ENCODE results near the gene RPL39L. TPM values are rescaled to one million over a fixed set of nuclear protein-coding genes. Genes with fewer than 3 reads are reported as not detected.
"Not testable (repeated sequence)": the region's sequence is repeated elsewhere in the genome, so short reads cannot be mapped to it uniquely, and the experiment has no call there.

Gene RPL39L
- total RNA-seq, 1 donor from 2014 or later, result 1.5 TPM

- ATAC-seq (no peak), DNase-seq (ENCODE audit: low spot score) (no peak)
These were observed 578 bp upstream of the RPL39L start for GRCh38 chr3:187139895-187140253.

- ATAC-seq (no peak), DNase-seq (ENCODE audit: low spot score) (no peak)
These were observed 2.4 kb downstream of the RPL39L start for GRCh38 chr3:187136936-187137335.

DNA sequence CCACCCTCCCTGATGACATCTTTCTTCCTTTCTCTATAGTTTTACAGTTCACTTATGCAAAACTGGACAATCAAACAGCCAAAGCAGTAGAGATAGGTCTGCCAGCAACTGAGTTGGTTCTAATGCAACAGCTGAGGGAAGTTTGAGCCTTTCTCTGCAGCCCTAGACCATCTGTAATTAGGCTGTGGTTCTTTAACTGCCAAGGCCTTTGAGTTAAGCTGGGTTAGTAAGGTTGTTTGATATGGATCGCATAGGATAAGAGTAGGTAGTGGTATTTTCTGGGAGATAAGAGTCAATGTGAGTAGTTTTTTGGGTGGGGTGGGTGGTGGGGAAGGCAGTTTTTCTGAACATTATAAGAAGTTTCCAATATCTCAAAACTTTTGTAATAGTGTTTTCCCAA lies 3.0 kb downstream of the RPL39L start:
- ATAC-seq (no peak), DNase-seq (ENCODE audit: low spot score) (no peak)

DNA sequence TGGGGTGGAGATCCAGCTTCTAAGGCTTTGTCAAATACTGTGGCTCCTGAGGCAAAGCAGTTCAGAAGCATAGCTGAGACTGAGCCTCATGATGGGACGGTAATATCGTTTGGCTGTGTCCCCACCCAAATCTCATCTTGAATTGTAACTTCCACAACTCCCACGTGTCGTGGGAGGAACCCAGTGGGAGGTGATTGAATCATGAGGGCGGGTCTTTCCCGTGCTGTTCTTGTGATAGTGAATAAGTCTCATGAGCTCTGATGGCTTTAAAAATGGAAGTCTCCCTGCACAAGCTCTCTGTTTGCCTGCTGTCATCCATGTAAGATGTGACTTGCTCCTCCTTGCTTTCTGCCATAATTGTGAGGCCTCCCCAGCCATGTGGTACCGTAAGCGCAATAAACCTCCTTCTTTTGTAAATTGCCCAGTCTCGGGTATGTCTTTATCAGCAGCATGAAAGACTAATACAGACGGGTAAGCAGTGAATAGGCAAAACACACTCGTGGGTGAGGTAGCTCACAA lies 4.1 kb downstream of the RPL39L start:
- not testable (repeated sequence) for ATAC-seq; DNase-seq (ENCODE audit: low spot score)

GRCh38 chr3:187133181-187133580 lies 6.1 kb downstream of the RPL39L start:
- DNase-seq (ENCODE audit: low spot score); ATAC-seq: not testable (repeated sequence)

- ATAC-seq, result no peak
These were observed 6.6 kb downstream of the RPL39L start for GRCh38 chr3:187132666-187133065.

DNA sequence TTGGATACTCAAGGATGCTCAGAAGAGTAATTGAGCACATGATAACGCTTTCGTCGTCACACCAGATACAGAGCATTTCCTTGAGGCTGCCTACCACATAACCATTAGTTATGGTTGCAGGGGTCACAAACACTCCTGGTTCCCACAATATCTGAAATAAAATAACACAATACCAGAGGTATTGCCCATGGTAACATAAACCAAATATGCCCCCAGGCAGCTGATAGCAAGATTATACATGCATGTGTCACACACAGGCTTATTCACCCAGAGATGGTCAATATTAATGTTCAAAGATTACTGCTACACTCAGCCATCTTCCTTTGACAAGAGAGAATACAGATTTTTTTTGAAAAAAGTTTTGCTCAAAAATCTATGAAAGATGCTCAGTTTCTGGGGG lies 7.3 kb downstream of the RPL39L start:
- ATAC-seq, result no peak
- no peak for DNase-seq (ENCODE audit: low spot score)

More at GRCh38 chr3:187132666-187133065, 6.6 kb downstream of the RPL39L start:
- DNase-seq (ENCODE audit: low spot score), result no peak

DNA sequence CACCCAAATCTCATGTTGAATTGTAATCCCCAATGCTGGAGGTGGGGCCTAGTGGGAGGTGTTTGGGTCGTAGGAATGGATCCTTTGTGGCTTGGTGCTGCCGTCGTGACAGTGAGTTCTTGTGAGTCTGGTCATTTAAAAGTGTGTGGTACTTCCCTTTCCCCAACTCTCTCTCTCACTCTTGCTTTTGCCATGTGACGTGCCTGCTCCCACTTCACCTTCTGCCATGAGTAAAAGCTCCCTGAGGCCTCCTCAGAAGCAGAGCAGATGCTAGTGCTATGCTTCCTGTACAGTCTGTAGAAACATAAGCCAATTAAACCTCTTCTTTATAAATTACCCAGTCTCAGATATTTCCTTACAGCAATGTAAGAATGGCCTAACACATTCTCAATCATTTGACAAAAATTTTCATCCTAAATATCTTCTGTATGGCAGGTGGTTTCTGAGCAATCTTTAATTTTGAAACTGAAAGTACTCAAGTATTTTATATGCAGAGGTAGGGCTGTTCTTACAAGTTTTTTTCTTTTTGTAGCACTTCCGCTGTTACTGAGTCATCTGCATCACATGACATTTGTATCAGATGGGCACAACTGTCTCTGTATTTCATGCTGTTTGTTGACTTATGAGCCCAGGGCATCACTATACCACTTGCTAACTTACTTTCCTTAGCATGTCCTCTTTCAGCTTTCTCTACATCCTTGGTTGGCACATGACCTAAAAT lies 8.8 kb downstream of the RPL39L start:
- ATAC-seq, result peak; percentile 75
- DNase-seq (ENCODE audit: low spot score), result no peak

DNA sequence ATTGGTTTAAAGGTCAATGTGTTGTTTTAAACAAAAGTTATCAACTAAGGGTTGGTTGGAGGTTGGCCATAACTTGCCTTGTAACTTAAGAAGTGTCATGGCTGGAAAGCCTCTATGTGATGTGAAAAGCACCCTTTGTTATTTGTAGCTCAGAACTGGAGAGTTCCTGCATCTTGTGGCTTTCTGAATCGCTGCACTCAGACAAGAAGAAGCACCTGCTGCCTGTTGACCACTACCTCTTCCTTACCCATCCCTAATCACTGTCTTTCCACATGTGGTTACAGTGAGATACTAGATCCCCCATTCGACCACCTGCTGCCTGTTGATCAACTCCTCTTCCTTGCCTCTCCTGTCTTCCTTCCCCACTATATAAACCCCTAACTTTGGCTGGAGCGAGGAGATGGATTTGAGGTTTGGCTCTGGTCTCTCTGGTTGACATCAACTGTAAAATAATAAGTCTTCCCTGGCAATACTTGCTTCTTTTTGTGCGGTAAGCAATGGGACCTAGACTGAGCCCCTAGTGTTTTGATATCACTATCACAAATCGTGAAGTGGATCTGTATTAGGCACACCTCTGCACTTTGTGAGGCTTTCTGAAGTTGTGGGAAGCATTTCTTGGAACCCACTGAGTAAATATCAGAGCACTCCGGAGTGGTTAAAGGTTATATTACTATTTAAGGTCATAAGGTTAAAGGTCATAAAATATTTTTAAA lies 13.8 kb downstream of the RPL39L start:
- ATAC-seq (no peak), DNase-seq (ENCODE audit: low spot score) (no peak)

GRCh38 chr3:187122261-187122660 lies 17.0 kb downstream of the RPL39L start:
- ATAC-seq, result no peak
- no peak for DNase-seq (ENCODE audit: low spot score)

DNA sequence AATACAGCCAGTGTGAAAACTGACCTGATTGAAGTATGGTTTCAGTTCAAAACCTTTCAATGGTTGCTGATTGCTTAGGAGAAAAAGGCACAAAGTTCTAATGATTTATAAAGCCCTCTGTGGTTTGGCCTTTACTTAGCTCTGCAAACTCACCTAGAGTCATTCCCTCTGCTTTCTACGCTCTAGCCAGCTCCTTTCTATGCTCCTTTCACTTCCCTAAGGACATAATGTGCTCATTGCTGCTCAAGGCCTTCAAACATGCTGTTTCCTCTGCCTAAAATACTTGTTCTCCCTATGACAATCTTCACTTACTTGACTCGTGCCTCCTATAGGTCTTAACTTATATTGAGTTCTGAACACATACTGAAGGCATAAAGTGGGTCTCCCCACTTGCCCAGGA lies 19.0 kb downstream of the RPL39L start:
- no peak for ATAC-seq
- no peak for DNase-seq (ENCODE audit: low spot score)

DNA sequence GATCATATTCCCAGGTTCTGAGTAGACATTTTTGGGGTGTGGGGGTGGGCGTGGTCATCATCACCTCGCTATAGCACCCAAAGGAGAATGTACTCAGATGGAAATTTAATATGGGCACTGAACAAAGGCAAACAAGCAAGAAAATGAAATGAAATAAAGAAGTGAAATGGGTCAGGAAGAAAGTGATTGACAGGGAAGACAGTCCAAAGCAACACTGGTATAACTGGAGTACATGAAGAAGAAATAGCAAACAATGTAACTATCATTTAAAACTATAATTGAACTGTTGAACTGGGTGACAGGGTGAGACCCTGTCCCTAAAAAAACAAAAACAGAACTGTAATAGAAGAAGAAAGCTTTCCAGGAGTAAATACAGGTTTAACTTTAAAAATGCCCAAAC lies 24.8 kb downstream of the RPL39L start:
- DNase-seq (ENCODE audit: low spot score) (no peak), ATAC-seq (no peak)

DNA sequence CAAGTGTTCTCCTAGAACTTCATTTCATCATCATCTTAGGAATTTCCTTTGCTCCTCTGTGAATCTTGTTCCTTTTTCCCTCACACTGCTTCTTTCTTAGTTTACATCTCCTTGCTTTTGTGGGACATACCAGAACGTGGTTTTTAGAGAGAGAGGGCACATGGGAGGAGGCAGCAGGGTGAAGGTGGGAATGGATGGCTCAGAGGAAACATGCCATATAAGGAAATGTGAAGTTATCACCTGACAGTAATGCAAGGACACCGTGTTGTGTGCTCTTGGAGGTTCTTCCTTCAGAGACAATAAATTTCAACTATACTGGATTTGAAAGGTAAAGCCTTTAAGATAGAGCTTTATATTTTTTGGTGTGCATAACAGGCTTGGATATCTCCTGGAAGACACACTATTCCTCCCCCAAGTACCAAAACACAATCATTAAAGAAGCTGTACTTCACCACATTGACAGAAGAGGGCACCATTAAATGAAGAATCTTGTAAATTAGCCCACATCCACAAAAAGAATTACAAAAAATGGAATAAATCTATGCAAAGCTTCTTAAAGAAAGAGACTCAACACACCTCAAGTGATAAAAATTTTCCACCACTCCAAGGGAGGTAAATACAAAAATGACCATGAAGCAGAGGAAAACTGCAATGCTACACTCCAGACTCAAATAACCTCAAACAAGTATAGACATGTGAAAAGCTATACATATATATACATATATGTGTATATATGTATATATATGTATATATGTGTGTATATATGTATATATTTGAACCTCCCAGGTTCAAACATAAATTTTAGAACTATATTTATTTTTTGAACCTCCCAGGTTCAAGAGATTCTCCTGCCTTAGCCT lies 26.1 kb downstream of the RPL39L start:
- ATAC-seq (peak; percentile 75), DNase-seq (ENCODE audit: low spot score) (no peak)

DNA sequence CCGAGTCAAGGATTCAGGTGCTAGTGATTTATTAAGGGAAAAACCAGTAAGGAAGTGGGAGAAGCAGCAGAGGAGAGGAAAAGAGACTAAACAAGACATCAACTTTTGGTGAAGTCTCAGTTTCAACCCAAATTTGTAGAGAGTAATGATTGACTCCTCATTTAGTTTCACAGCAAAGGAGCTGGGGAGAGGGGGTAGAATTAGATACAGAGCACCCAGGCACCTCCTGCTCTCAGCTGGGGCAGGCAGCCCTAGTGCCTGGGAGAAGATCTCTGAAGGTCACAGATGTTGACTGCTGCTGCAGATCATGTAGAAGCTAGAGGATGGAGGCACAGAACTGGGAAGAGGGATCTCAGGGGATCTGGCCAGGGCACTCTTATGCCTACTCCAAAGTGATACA lies 29.1 kb downstream of the RPL39L start:
- no peak for DNase-seq (ENCODE audit: low spot score)
- ATAC-seq, result no peak

- DNase-seq (ENCODE audit: low spot score) (no peak), ATAC-seq (no peak)
These were observed 31.3 kb downstream of the RPL39L start for GRCh38 chr3:187107989-187108388.

DNA sequence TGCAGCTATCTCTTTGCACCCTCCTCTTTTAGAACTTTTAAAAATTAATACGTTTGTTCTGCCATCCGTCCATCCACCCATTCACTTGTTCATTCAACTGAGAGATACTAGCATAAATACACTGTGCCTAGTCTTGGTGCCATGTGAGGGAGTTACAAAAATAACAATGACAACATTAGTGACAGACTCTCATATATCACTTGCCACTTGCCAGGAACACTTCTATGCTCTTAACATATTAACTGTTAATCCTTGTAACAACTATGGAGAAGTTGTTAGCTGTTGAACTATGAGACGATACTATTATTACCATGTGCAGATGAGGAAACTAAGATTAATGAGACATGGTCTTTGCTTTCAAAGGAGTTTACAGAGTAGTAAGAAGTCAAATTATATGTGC lies 33.6 kb downstream of the RPL39L start:
- DNase-seq (ENCODE audit: low spot score) (no peak), ATAC-seq (no peak)

DNA sequence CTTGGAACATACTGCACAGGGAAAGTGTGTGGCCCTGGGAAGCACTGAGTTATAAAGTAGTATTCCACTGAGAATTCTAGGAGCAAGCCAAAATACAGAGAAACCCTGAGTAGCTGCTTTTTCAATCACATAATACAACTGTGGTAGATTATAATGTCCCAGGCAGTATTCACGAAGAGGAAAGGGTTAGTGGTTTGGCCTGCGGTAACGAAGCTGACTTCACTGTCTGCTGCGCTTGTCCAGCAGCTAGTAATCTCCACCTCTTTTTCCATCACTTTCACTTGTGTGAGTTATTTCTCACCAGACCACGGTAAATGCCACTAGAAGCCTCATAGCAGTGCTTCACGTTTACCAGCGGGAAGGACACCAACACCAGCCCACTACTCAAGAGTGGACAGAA lies 34.4 kb downstream of the RPL39L start:
- DNase-seq (ENCODE audit: low spot score) (no peak), ATAC-seq (no peak)

- no peak for ATAC-seq
- DNase-seq (ENCODE audit: low spot score), result no peak
These were observed 35.0 kb downstream of the RPL39L start for GRCh38 chr3:187104342-187104741.

DNA sequence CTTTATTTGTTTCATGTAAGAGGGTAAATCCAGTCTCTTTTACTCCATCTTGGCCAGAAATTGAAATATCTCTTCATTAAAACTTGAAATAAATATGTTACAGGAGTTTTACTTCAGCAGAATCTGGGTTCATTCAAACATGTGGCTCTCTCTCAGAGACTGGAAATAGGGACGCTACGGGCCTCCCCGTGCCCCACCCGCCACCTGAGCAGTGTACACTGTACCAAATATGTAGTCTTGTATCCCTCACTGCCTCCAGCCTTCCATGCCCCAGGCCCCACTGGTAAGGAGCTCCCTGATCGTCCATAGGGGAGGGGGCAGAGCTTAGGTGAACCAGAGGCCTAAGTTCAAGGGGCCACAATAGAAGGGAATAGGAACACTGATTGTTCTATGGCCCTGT lies 36.0 kb downstream of the RPL39L start:
- ATAC-seq, result no peak
- no peak for DNase-seq (ENCODE audit: low spot score)

DNA sequence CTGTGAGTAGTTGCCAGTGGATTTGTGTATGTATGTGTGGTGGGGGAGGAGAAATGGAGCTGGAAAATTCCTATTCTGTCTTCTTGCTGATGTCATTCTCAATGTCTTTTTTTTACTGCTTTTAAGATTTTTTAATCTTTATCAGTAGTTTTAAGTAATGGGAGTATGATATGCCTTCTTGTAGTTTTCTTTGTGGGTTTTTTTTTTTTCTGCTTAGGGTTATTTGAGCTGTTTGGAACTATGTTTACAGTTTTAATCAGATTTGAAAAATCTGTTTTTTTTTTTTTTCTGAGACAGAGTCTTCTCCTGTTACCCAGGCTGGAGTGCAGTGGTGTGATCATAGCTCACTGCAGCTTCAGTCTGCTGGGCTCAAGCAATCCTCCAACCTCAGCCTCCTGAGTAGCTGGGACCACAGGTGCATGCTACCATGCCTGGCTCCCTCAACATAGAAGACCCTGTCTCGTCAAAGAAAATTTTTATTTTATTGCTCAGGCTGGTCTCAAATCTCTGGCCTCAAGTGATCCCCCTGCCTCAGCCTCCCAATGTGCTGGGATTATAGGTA lies 37.1 kb downstream of the RPL39L start:
- no peak for ATAC-seq
- DNase-seq (ENCODE audit: low spot score), result no peak
